MM.1S (cell line): ENCODE measurements around the gene LRRC19.

Source experiments
- DNase-seq: peaks from one replicate; pipeline ENCODE4 v3.0.0-alpha.2; 2015
- H2AFZ ChIP-seq: fragments of 300-600 bp; sonication (generic); 2 replicates; pipeline ENCODE4 v1.6.0; 2016; ENCODE audit warnings: antibody characterized with exemption, low read length
- H3F3A ChIP-seq: fragments of 300-600 bp; sonication (generic); 2 replicates; pipeline ENCODE4 v1.6.1; 2016; ENCODE audit warnings: mild to moderate bottlenecking, antibody characterized with exemption, low read length, moderate library complexity, mixed read lengths; ENCODE audit not compliant: insufficient read depth
- H3K27ac ChIP-seq: fragments of 300-600 bp; sonication (generic); 2 replicates; pipeline ENCODE4 v1.5.1; 2016; ENCODE audit warnings: mild to moderate bottlenecking, low read length
- H3K27me3 ChIP-seq: fragments of 300-600 bp; sonication (generic); replicated peaks from 2 replicates; pipeline ENCODE4 v1.6.0; 2016; ENCODE audit warnings: low read length; ENCODE audit not compliant: insufficient read depth
- H3K36me3 ChIP-seq: fragments of 300-600 bp; sonication (generic); replicated peaks from 2 replicates; pipeline ENCODE4 v1.6.1; 2016; ENCODE audit warnings: mild to moderate bottlenecking, low read length, mixed read lengths; ENCODE audit not compliant: insufficient read depth
- H3K4me1 ChIP-seq: fragments of 300-600 bp; sonication (generic); 2 replicates; pipeline ENCODE4 v1.6.1; 2016; ENCODE audit warnings: low read length, mixed read lengths
- H3K4me2 ChIP-seq: fragments of 300-600 bp; sonication (generic); 2 replicates; pipeline ENCODE4 v1.6.0; 2016; ENCODE audit warnings: low read depth, low read length
- H3K4me3 ChIP-seq: fragments of 300-600 bp; sonication (generic); 2 replicates; pipeline ENCODE4 v1.5.1; 2016; ENCODE audit warnings: low read length, mixed read lengths
- H3K79me2 ChIP-seq: fragments of 300-600 bp; sonication (generic); 2 replicates; pipeline ENCODE4 v1.6.1; 2016; ENCODE audit warnings: mixed run types, low read length, mixed read lengths
- H3K9ac ChIP-seq: fragments of 300-600 bp; sonication (generic); 2 replicates; pipeline ENCODE4 v1.6.1; 2016; ENCODE audit warnings: low read length, mixed read lengths
- H3K9me2 ChIP-seq: fragments of 300-600 bp; sonication (generic); replicated peaks from 2 replicates; pipeline ENCODE4 v1.6.1; 2016; ENCODE audit warnings: mild to moderate bottlenecking, low read length, mixed read lengths; ENCODE audit not compliant: insufficient read depth
- H3K9me3 ChIP-seq: fragments of 300-600 bp; sonication (generic); replicated peaks from 2 replicates; pipeline ENCODE4 v1.6.1; 2016; ENCODE audit warnings: mild to moderate bottlenecking, low read length, mixed read lengths; ENCODE audit not compliant: insufficient read depth
- H4K20me1 ChIP-seq: fragments of 300-600 bp; sonication (generic); 2 replicates; pipeline ENCODE4 v1.6.1; 2016; ENCODE audit warnings: mild to moderate bottlenecking, low read length, moderate library complexity, mixed read lengths; ENCODE audit not compliant: insufficient read depth
- CTCF ChIP-seq: fragments of 300-600 bp; sonication (generic); IDR thresholded peaks from 2 replicates; pipeline ENCODE4 v1.5.1; 2016; ENCODE audit warnings: antibody characterized with exemption, low read length, mixed read lengths
- EZH2 ChIP-seq: fragments of 300-600 bp; sonication (generic); optimal IDR thresholded peaks from 2 replicates; pipeline ENCODE3; 2017; ENCODE audit warnings: low read depth, mild to moderate bottlenecking, antibody characterized with exemption, low read length, mixed read lengths
- EZH2phosphoT487 ChIP-seq: fragments of 300-600 bp; sonication (generic); IDR thresholded peaks from 2 replicates; pipeline ENCODE4 v1.6.1; 2018; ENCODE audit warnings: antibody characterized with exemption, low read length

The LRRC19 gene

GRCh38 chr9:27033815-27034403 is 28.4 kb upstream of the LRRC19 start:
- TF ChIP-seq EZH2phosphoT487 = no peak
- peak; percentile 54 for TF ChIP-seq CTCF
- H3K79me2 ChIP-seq = no peaks in the 10 kb centered on the region
- no peak overlapping the region for H3K27ac ChIP-seq
- H3K9me3 ChIP-seq = no peaks in the 10 kb centered on the region
- no peaks in the 10 kb centered on the region for H3K27me3 ChIP-seq
- H3K9ac ChIP-seq = no peak overlapping the region
- H2AFZ ChIP-seq = no peak overlapping the region
- H3F3A ChIP-seq = no peaks in the 10 kb centered on the region
- peak; percentile 23 for DNase-seq
- H3K4me2 ChIP-seq = no peak overlapping the region
- no peaks in the 10 kb centered on the region for H3K36me3 ChIP-seq
- no peak overlapping the region for H3K4me3 ChIP-seq
- no peaks in the 10 kb centered on the region for H3K9me2 ChIP-seq
- H3K4me1 ChIP-seq = no peaks in the 10 kb centered on the region
- no peaks in the 10 kb centered on the region for H4K20me1 ChIP-seq

- Histone ChIP-seq H3K4me3 (no peak overlapping the region), H3K4me1 (no peaks in the 10 kb centered on the region), H3K9me3 (no peaks in the 10 kb centered on the region), H3K9ac (no peak overlapping the region), H3K79me2 (no peaks in the 10 kb centered on the region), H4K20me1 (no peaks in the 10 kb centered on the region), H3F3A (no peaks in the 10 kb centered on the region), H3K36me3 (no peaks in the 10 kb centered on the region), H3K27me3 (no peaks in the 10 kb centered on the region), H3K9me2 (no peaks in the 10 kb centered on the region), H2AFZ (no peak overlapping the region), H3K27ac (no peak overlapping the region), H3K4me2 (no peak overlapping the region)
- no peak for DNase-seq
- TF ChIP-seq EZH2phosphoT487 = no peak
- no peak for TF ChIP-seq EZH2
- no peak for TF ChIP-seq CTCF
Observed at GRCh38 chr9:27029186-27029585, 23.7 kb upstream of the LRRC19 start.

- no peaks in the 10 kb centered on the region for H3K9me3 ChIP-seq
- no peaks in the 10 kb centered on the region for H3K27me3 ChIP-seq
- H3K27ac ChIP-seq = no peak overlapping the region
- H3K4me2 ChIP-seq = no peak overlapping the region
- H3K4me3 ChIP-seq = no peak overlapping the region
- H3K9ac ChIP-seq = no peak overlapping the region
- DNase-seq = no peak
- no peak overlapping the region for H2AFZ ChIP-seq
- TF ChIP-seq EZH2phosphoT487 = no peak
- no peak for TF ChIP-seq EZH2
- TF ChIP-seq CTCF = no peak
- H3K4me1 ChIP-seq = no peaks in the 10 kb centered on the region
- no peaks in the 10 kb centered on the region for H3K36me3 ChIP-seq
- no peaks in the 10 kb centered on the region for H4K20me1 ChIP-seq
- H3K79me2 ChIP-seq = no peaks in the 10 kb centered on the region
- H3F3A ChIP-seq = no peaks in the 10 kb centered on the region
- H3K9me2 ChIP-seq = no peaks in the 10 kb centered on the region
Observed at GRCh38 chr9:27022920-27023319, 17.4 kb upstream of the LRRC19 start.
